ENCODE results near the gene SUMF1. TPM values are rescaled to one million over a fixed set of nuclear protein-coding genes. Genes with fewer than 3 reads are reported as not detected.

Gene SUMF1
- total and polyA plus RNA-seq, 2 of the 4 experiments (the other 2 are of a cell fraction): 26.3 to 38.4 TPM

DNA sequence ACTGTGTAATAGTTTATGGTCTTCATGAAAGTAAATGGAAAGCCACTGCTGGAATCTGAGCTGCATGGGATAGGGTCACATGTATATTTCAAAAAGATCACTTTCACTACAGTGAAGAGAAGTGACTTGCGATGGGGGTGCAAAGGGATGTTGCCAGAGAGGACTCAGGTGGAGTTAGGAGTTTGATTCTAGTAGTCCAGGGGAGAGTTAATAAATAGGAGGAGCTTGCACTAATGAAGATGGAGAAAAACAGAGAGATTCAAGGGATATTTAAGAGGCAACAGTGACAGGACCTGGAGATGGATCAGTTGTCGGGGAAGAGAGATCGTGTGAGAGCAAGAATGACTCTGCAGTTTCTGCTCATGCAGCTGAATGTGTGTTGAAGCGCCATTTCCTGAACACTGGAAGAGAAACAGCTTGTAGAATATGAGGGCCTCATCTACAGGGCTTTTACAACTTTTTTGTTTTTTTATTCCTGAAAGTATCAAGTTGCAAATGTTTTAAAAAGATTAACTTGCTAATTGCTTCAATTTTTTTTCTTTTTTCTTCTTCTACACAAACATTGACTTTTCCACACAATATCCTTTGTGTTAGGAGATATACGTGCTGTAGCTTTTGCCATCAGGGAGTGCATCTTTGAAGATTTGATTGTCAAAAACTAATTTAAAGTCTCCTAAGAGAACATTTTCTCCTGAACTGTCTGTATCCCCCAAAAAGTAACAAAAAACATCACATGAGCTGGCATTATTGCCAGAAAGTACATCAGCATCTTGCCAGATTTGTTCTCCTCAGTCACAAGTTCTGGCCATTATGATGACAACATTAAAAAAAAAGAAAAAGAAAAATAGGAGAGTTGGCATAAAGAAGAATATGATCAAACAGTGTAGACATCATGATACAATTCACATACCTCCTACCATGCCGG lies 126.4 kb downstream of the SUMF1 start:
- Histone ChIP-seq H2AK5ac (ENCODE audit: low read depth, low read length) (no peak overlapping the region), H3K27me3 (ENCODE audit: control insufficient read depth, insufficient read depth, low read length) (no peaks in the 10 kb centered on the region), H3K9me1 (ENCODE audit: insufficient read depth, low read length) (no peaks in the 10 kb centered on the region), H4K20me1 (ENCODE audit: insufficient read depth, low read length) (no peaks in the 10 kb centered on the region), H4K8ac (ENCODE audit: low read depth in 2 of 2, low read length in 2 of 2) (no peak overlapping the region), H2BK5ac (ENCODE audit: low read depth, low read length, poor library complexity, severe bottlenecking) (no peak overlapping the region), H2BK20ac (ENCODE audit: low read depth, low read length) (no peak overlapping the region), H3K4me2 (ENCODE audit: low read depth, low read length) (0 out of 2 replicates have a peak overlapping the region, but pooled peaks have one; percentile 1), H3K14ac (replicated peaks; ENCODE audit: low read depth, low read length) (no peak overlapping the region), H3K4ac (ENCODE audit: low read depth, low read length) (no peak overlapping the region), H3K79me1 (ENCODE audit: low read depth in 1 of 2, low read length in 2 of 2) (no peaks in the 10 kb centered on the region), H4K91ac (ENCODE audit: insufficient read depth, low read depth, low read length) (no peak overlapping the region), H3K18ac (ENCODE audit: low read depth, low read length) (peak overlapping the region; percentile 60), H4K5ac (ENCODE audit: low read depth, low read length) (peak overlapping the region; percentile 18), H2BK15ac (ENCODE audit: low read depth, low read length) (no peak overlapping the region), H3K9me3 (ENCODE audit: control insufficient read depth, insufficient read depth, low read length) (no peaks in the 10 kb centered on the region), H3K36me3 (ENCODE audit: control insufficient read depth, insufficient read depth, low read length) (no peaks in the 10 kb centered on the region), H3K9ac (ENCODE audit: low read depth, low read length) (no peak overlapping the region), H2BK120ac (ENCODE audit: low read depth, low read length) (no peak overlapping the region), H2AFZ (replicated peaks; ENCODE audit: low read length, poor library complexity) (no peak overlapping the region), H3K4me3 (ENCODE audit: insufficient read depth, low read depth, low read length) (no peak overlapping the region), H2AK9ac (replicated peaks; ENCODE audit: low read depth, low read length, poor library complexity) (no peak overlapping the region), H3K4me1 (ENCODE audit: control insufficient read depth, insufficient read depth, low read length) (peaks cover 10% of the 10 kb centered on the region), H3K27ac (ENCODE audit: insufficient read depth, low read length) (no peak overlapping the region; the same call in 1 of the 2 replicates), H3K56ac (ENCODE audit: extremely low read depth, insufficient read depth, low read length) (no peak overlapping the region), H3K23ac (ENCODE audit: low read depth, low read length) (no peak overlapping the region)
- BruUV-seq (replicated peaks): no TSS peak
- CTCF ChIA-PET: interaction anchor here (1.2 to 2.3 kb wide), 2 partner anchors 11 to 293 kb away, joined by 9 to 12 read pairs; no protein-coding TSS in a partner anchor
- ATAC-seq (ENCODE audit: low read depth) (no peak), DNase-seq (no peak)
- dilution Hi-C loops (cut with HindIII; ENCODE audit: low sequenced_read_pairs, unreplicated experiment) (no loop called here), intact Hi-C loops (cut with micrococcal nuclease) (no loop called here), in situ Hi-C loops (cut with MboI; ENCODE audit: low sequenced_read_pairs) (no loop called here)
- POLR2A ChIA-PET (ENCODE audit: unreplicated experiment): no interaction called here
- 20% methylated on average over 1 of the region's 6 CpGs; no CpG with 5 or more reads in 1 of the 2 experiments for WGBS, 2 experiments (ENCODE audit: extremely low coverage in 2 of 2, insufficient read length in 1 of 2)
- TF ChIP-seq NFE2L2 (IDR thresholded peaks at IDR 0.05; ENCODE audit: low read depth, low read length): peak; percentile 72
- TF ChIP-seq SMC3 (IDR thresholded peaks at IDR 0.05; ENCODE audit: low read depth, low read length): no peak
